Stomach (tissue), 4 donors: ENCODE measurements around the gene KIF6.

Experiments used
- POLR2A ChIP-seq, 4 donors: fragments of 450-650 bp; IDR thresholded peaks; one replicate each; pipeline ENCODE4 v1.6.1; 2016; ENCODE audit warnings: antibody characterized with exemption in 4 of 4, control low read depth in 2 of 4, mild to moderate bottlenecking in 1 of 4, moderate library complexity in 1 of 4
- TF ChIP-seq, protein P1 (sequence below), 7 experiments: fragments of 450-650 bp in 4 of 7; fragments of 200-600 bp in 3 of 7; sonication (generic) in 3 of 7; IDR thresholded peaks; one replicate each; pipeline ENCODE4 v1.5.1; 2016 to 2019; ENCODE audit warnings: antibody characterized with exemption in 7 of 7, control low read depth in 2 of 7, mild to moderate bottlenecking in 1 of 7

DNA sequence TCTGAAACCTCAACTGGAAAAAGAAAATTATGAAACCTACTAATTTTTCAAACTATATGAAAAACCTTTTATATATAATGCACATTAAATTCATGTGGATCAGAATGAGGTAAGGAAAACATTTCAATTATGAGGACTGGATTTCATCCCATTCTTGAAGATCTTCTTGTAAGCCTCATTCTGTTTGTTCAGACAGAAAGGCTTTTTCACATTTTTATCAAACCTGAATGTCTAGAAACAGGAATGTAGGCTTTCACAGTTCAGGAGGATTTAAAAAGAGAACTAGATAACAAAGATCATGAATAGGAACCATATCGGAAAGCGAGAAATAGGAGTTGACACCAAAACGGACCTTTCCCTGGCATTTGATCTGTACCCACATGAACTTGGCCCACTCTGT is 210.2 kb downstream of the KIF6 start:
- TF ChIP-seq, protein P1, sequence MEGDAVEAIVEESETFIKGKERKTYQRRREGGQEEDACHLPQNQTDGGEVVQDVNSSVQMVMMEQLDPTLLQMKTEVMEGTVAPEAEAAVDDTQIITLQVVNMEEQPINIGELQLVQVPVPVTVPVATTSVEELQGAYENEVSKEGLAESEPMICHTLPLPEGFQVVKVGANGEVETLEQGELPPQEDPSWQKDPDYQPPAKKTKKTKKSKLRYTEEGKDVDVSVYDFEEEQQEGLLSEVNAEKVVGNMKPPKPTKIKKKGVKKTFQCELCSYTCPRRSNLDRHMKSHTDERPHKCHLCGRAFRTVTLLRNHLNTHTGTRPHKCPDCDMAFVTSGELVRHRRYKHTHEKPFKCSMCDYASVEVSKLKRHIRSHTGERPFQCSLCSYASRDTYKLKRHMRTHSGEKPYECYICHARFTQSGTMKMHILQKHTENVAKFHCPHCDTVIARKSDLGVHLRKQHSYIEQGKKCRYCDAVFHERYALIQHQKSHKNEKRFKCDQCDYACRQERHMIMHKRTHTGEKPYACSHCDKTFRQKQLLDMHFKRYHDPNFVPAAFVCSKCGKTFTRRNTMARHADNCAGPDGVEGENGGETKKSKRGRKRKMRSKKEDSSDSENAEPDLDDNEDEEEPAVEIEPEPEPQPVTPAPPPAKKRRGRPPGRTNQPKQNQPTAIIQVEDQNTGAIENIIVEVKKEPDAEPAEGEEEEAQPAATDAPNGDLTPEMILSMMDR (IDR thresholded peaks at IDR 0.05) = no peak
- no peak for TF ChIP-seq POLR2A (IDR thresholded peaks at IDR 0.05)
